ENCODE data around the gene CNNM2.

Gene CNNM2

DNA sequence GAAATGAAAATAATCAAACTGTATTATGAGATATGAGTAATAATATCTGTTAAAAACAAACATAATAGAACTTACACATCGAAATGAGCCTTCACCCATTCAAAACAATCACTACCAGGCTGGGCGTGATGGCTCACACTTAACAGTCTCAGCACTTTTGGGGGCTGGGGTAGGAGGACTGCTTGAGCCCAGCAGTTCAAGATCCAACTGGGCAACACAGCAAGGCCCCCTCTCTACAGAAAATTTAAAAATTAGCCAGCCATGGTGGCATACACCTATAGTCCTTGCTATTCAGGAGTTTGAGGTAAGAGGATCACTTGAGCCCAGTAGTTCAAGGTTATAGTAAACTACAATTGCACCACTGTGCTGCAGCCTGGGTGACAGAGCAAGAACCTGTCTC is 199.2 kb downstream of the CNNM2 start:
- H3K4me1 ChIP-seq (ENCODE audit: control insufficient read depth in 1 of 2, insufficient read depth in 1 of 2, low read depth in 1 of 2, low read length in 1 of 2), result peaks cover 0 to 9% of the 10 kb centered on the region in 2 experiments
- H3K27me3 ChIP-seq, result no peaks in the 10 kb centered on the region
- TF ChIP-seq, protein P1, sequence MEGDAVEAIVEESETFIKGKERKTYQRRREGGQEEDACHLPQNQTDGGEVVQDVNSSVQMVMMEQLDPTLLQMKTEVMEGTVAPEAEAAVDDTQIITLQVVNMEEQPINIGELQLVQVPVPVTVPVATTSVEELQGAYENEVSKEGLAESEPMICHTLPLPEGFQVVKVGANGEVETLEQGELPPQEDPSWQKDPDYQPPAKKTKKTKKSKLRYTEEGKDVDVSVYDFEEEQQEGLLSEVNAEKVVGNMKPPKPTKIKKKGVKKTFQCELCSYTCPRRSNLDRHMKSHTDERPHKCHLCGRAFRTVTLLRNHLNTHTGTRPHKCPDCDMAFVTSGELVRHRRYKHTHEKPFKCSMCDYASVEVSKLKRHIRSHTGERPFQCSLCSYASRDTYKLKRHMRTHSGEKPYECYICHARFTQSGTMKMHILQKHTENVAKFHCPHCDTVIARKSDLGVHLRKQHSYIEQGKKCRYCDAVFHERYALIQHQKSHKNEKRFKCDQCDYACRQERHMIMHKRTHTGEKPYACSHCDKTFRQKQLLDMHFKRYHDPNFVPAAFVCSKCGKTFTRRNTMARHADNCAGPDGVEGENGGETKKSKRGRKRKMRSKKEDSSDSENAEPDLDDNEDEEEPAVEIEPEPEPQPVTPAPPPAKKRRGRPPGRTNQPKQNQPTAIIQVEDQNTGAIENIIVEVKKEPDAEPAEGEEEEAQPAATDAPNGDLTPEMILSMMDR (IDR thresholded peaks at IDR 0.05), result no peak
- no peak overlapping the region for H3K27ac ChIP-seq
- no peaks in the 10 kb centered on the region for H3K9me3 ChIP-seq
- H3K36me3 ChIP-seq, result peaks cover 29% of the 10 kb centered on the region
- H3K4me3 ChIP-seq (ENCODE audit: low read depth in 1 of 2, low read length in 1 of 2), result no peak overlapping the region

DNA sequence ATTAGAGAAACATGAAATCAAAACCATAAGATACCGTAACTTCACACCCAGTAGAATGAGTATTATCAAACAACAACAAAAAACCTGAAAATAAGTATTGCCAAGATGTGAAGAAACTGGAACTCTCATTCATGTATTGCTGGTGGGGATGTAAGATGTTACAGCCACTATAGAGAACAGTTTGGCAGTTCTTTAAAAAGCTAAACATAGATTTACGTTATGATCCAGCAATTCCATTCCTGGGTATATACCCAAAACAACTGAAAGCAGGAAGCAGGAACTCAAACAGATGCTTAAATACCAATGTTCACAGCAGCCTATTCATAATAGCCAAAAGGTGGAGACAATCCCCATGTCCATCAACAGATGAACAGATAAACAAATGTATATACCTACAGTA is 202.5 kb downstream of the CNNM2 start:
- no peaks in the 10 kb centered on the region for H3K27me3 ChIP-seq
- no peaks in the 10 kb centered on the region for H3K9me3 ChIP-seq
- H3K4me3 ChIP-seq (ENCODE audit: low read depth in 1 of 2, low read length in 1 of 2), result no peak overlapping the region
- TF ChIP-seq, protein P1 (IDR thresholded peaks at IDR 0.05), result no peak
- peak overlapping the region; percentile 39 for H3K27ac ChIP-seq
- H3K36me3 ChIP-seq, result peaks cover 31% of the 10 kb centered on the region
- H3K4me1 ChIP-seq (ENCODE audit: control insufficient read depth in 1 of 2, insufficient read depth in 1 of 2, low read depth in 1 of 2, low read length in 1 of 2), result peaks cover 0 to 6% of the 10 kb centered on the region in 2 experiments

DNA sequence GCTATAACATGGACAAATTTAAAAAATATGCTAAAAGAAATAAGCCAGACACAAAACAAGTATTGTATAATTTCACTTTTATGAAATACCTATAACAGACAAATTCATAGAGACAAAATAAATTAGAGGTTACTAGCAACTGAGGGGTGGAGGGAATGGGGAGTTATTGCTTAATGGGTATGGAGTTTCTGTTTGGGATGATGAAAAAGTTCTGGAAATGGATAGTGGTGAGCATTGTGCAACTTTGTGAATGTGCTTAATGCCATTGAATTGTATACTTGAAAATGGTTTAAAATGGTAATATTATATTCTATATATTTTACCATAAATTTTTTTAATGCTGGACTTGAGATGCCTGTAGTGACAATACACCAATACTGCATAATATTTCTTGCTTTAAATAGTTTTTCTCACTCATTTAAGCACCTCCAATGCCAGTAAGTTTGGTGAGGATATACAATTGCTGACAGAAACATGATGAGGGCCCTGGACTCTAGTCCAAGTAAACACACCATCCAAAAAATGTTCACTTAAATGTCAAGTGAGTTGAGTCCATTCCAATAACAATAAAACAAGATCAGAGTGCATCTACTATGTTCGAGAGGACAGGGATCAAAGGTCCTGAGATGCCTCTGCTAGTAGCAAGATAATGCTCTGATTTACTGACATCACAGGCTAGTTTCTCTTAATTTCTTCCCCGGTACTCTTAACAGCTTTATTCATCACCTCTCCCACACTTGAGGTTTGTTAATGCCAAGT is 203.1 kb downstream of the CNNM2 start:
- Histone ChIP-seq H3K4me1 (ENCODE audit: control insufficient read depth in 1 of 2, insufficient read depth in 1 of 2, low read depth in 1 of 2, low read length in 1 of 2) (peaks cover 0 to 6% of the 10 kb centered on the region in 2 experiments), H3K27ac (peak overlapping the region; percentile 39), H3K36me3 (peaks cover 32% of the 10 kb centered on the region), H3K4me3 (ENCODE audit: low read depth in 1 of 2, low read length in 1 of 2) (no peak overlapping the region), H3K9me3 (no peaks in the 10 kb centered on the region), H3K27me3 (no peaks in the 10 kb centered on the region)
- TF ChIP-seq, protein P1 (IDR thresholded peaks at IDR 0.05), result no peak

DNA sequence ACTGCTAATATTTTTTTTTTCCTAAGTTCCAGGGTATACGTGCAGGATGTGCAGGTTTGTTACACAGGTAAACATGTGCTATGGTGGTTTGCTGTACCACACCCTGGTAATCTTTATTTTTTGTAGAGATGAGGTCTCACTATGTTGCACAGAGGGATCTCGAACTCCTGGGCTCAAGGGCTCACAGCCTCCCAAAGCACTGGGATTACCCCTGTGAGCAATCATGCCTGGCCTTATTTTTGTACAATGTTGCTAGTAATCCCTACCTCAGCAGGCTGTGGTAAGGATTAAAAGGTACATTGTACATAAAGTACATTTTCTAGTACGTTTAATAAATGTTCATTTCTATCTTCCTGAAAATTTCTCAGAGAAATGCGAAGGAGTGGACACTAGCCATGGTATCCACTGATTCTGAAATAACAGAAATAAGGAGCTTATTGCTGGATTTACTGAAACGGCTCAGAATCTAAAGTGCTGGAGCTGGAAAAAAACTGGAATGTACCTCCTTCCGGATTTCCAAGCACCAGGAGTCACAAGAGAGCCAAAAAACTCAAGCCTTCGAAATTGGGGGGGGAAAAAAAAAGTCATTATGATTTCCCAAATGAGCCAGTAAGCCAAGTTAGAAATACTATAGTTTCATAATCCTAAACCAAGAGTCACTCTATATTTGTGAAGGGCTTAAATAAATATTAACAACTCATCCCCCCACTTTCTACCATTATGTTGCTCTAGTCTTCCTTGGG is 205.4 kb downstream of the CNNM2 start:
- TF ChIP-seq, protein P1 (IDR thresholded peaks at IDR 0.05), result no peak
- no peak overlapping the region for H3K27ac ChIP-seq
- no peaks in the 10 kb centered on the region for H3K9me3 ChIP-seq
- H3K4me3 ChIP-seq (ENCODE audit: low read depth in 1 of 2, low read length in 1 of 2), result no peak overlapping the region
- H3K27me3 ChIP-seq, result no peaks in the 10 kb centered on the region
- peaks cover 43% of the 10 kb centered on the region for H3K36me3 ChIP-seq
- H3K4me1 ChIP-seq (ENCODE audit: control insufficient read depth in 1 of 2, insufficient read depth in 1 of 2, low read depth in 1 of 2, low read length in 1 of 2), result peaks cover 0 to 6% of the 10 kb centered on the region in 2 experiments

DNA sequence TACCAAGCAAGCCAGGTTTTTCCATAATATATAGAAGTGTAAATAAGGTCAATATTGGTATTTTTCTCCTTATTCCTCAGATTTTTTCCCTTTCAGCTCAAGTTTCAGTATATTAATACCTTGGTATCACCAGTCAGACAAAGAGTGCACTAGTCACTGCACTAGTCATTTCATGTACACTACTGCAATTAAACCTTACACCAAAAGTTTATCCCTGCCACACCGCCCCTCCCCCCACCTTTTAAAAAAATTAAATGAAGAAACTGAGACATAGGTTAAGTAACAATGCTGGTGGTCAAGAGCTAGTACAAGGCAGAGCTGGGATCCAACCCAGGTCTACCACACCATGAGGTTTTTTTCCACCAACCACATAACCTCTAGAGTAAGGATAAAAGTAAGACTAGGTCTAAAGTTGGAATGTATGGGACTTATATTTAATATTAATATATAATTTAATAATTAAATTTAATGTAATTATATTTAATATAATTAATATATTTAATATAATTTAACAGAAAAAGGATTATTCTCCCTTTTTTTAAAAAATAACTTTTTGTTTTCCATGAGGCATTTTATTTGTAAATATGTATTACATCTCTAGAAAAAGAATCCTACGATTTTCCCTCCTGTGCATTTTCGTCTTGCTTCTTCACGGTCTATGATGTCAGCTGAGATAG is 206.5 kb downstream of the CNNM2 start:
- Histone ChIP-seq H3K27me3 (no peaks in the 10 kb centered on the region), H3K4me1 (ENCODE audit: control insufficient read depth in 1 of 2, insufficient read depth in 1 of 2, low read depth in 1 of 2, low read length in 1 of 2) (peaks cover 0 to 6% of the 10 kb centered on the region in 2 experiments), H3K9me3 (no peaks in the 10 kb centered on the region), H3K36me3 (peaks cover 36% of the 10 kb centered on the region), H3K27ac (no peak overlapping the region), H3K4me3 (ENCODE audit: low read depth in 1 of 2, low read length in 1 of 2) (no peak overlapping the region)
- TF ChIP-seq, protein P1 (IDR thresholded peaks at IDR 0.05), result no peak

Data from neutrophil (primary cell).